Body of pancreas (tissue), 4 donors: Measurements from ENCODE around the gene TENT4B.

ENCODE experiments used
- POLR2A ChIP-seq, 3 donors: fragments of 450-650 bp; IDR thresholded peaks; one replicate each; pipeline ENCODE4 v1.6.1; 2016; ENCODE audit warnings: antibody characterized with exemption in 3 of 3, mild to moderate bottlenecking in 2 of 3
- TF ChIP-seq, protein P1 (sequence below), 7 experiments: fragments of 450-650 bp in 4 of 7; fragments of 200-600 bp in 3 of 7; sonication (generic) in 3 of 7; IDR thresholded peaks; one replicate each; pipeline ENCODE4 v1.5.1; 2016 to 2019; ENCODE audit warnings: antibody characterized with exemption in 7 of 7

GRCh38 chr16:50154420-50154950 is 1.4 kb downstream of the TENT4B start:
- TF ChIP-seq, protein P1, sequence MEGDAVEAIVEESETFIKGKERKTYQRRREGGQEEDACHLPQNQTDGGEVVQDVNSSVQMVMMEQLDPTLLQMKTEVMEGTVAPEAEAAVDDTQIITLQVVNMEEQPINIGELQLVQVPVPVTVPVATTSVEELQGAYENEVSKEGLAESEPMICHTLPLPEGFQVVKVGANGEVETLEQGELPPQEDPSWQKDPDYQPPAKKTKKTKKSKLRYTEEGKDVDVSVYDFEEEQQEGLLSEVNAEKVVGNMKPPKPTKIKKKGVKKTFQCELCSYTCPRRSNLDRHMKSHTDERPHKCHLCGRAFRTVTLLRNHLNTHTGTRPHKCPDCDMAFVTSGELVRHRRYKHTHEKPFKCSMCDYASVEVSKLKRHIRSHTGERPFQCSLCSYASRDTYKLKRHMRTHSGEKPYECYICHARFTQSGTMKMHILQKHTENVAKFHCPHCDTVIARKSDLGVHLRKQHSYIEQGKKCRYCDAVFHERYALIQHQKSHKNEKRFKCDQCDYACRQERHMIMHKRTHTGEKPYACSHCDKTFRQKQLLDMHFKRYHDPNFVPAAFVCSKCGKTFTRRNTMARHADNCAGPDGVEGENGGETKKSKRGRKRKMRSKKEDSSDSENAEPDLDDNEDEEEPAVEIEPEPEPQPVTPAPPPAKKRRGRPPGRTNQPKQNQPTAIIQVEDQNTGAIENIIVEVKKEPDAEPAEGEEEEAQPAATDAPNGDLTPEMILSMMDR (IDR thresholded peaks at IDR 0.05), result no peak
- no peak for TF ChIP-seq POLR2A (IDR thresholded peaks at IDR 0.05)
